GM12872 (cell line): ENCODE data around the gene FOXD1.
A peak's percentile ranks its signal among the peaks of the same experiment; 100 is the strongest.

ENCODE experiments used
- CTCF ChIP-seq: IDR thresholded peaks from 3 replicates; pipeline ENCODE4 v1.5.1; 2011; ENCODE audit warnings: low read depth, mild to moderate bottlenecking, low read length, moderate library complexity; ENCODE audit not compliant: insufficient read depth

The FOXD1 gene

DNA sequence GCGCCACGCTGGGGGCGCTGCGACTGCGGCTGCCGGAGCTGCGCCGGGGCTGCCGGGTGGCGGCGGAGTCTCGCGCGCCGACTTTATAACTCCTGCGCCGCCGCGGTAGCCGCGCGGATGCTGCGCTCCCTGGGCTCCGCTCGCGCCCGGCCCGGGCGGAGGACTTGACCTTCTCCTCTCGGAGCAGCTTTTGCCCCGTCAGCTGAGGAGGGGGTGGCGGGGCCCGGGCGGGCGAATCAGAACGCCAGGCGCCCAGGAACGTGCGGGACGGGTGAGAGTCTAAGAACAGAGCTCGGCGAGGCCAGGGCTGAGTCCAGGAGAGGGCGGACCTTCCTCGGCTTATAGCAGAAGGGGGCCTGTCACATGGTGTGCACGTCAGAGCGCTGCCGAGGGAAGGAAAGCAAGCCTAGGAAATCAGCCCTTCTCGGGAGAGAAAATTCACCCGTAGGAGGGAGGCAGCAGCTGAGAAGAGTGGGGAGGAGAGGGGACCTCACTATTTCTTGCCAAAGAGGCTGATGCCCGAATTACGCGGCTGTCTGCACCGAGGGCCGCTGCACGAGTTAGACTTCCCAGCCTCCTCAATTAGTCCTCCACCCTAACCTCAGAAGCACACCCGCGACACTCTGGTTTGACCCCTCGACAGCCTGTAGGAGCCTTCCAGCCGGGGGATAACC is at the start of gene FOXD1:
TSS of gene FOXD1 (minus strand) at position 315 of the 674 bp plus-strand sequence. CDS start 415 bp downstream, outside the sequence.
- no peak for TF ChIP-seq CTCF

GRCh38 chr5:73497497-73498056 is 49.0 kb upstream of the FOXD1 start:
- no peak for TF ChIP-seq CTCF

DNA sequence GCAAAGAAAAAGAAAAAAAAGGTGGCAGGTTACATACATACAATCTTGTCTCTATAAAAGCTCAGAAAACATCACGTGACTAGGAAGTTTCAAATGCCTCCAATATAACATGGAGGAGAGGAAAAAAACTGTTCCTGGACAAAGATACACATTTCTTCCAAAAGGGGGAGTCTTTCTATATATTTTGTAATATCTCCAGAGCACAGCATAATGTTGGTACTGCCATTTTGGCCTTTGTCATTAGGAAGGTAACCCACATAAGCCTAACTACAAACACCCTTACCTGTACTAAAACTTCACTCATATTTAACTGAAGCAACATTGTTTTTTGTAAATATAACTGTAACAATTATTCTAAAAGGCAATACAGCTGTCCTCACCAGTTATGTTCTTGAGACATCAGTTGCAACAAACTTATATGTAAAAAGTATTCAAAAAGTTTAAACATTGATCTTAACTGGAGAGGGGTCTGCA is 48.4 kb upstream of the FOXD1 start:
- peak; percentile 21; the same call in 1 of the 3 replicates for TF ChIP-seq CTCF

GRCh38 chr5:73495772-73496335 is 47.3 kb upstream of the FOXD1 start:
- no peak for TF ChIP-seq CTCF

GRCh38 chr5:73494721-73495120 is 46.1 kb upstream of the FOXD1 start:
- TF ChIP-seq CTCF: no peak

- no peak for TF ChIP-seq CTCF
Observed at GRCh38 chr5:73493421-73493820, 44.8 kb upstream of the FOXD1 start.

DNA sequence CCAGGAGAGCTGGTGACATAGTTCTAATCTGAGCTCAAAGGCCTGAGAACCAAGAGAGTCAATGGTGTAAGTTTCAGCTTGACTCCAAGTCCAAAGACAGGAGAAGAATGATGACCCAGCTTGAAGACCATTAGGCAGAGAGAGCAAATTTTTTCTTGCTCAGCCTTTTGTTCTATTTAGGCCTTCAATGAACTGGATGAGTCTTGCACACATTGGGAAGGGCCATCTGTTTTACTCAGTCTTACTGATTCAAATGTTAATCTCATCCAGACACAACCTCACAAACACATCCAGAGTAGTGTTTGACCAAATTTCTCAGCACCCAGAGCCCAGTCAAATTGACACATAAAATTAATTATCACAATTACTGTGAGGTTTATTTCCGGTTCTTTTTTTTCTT is 42.6 kb upstream of the FOXD1 start:
- TF ChIP-seq CTCF: no peak
